Activated CD4-positive, alpha-beta T cell treated with anti-CD3 and anti-CD28 coated beads, Interleukin-2, amount 10 ng/mL, durations not matched to agents 24 days and 14 days (primary cell): ENCODE data around the gene KIAA0513. TPM values are rescaled to one million over a fixed set of nuclear protein-coding genes. Genes with fewer than 3 reads are reported as not detected.
A peak's percentile ranks its signal among the peaks of the same experiment; 100 is the strongest.
"Not testable (repeated sequence)": the region's sequence is repeated elsewhere in the genome, so short reads cannot be mapped to it uniquely, and the experiment has no call there.

Experiments
- DNase-seq: peaks from one replicate; pipeline ENCODE4 v3.0.0; 2022
- H3K27ac Mint-ChIP-seq: one replicate; pipeline ENCODE4 v1.8.0; 2022; ENCODE audit warnings: mild to moderate bottlenecking, mixed read lengths
- H3K27me3 Mint-ChIP-seq: one replicate; pipeline ENCODE4 v1.8.0; 2022; ENCODE audit warnings: mixed read lengths
- H3K36me3 Mint-ChIP-seq: one replicate; pipeline ENCODE4 v1.8.0; 2022; ENCODE audit warnings: low read depth, mild to moderate bottlenecking, mixed read lengths
- H3K4me1 Mint-ChIP-seq: one replicate; pipeline ENCODE4 v1.8.0; 2021; ENCODE audit warnings: mixed read lengths
- H3K4me3 Mint-ChIP-seq: one replicate; pipeline ENCODE4 v1.8.0; 2022; ENCODE audit warnings: mild to moderate bottlenecking, moderate library complexity, mixed read lengths
- H3K9me3 Mint-ChIP-seq: one replicate; pipeline ENCODE4 v1.8.0; 2021; ENCODE audit warnings: mixed read lengths
- intact Hi-C: fragments of 100-400 bp; cut with micrococcal nuclease; formaldehyde crosslinking; loops from one replicate; pipeline ENCODE4 v1.15.1; 2023
- total RNA-seq: library from RNA; stranded (reverse); gene quantifications from 2 replicates; pipeline ENCODE4 v1.2.3, GENCODE V29; 2022

Gene KIAA0513
- total RNA-seq, 1 donor from 2014 or later, result 12.1 TPM

DNA sequence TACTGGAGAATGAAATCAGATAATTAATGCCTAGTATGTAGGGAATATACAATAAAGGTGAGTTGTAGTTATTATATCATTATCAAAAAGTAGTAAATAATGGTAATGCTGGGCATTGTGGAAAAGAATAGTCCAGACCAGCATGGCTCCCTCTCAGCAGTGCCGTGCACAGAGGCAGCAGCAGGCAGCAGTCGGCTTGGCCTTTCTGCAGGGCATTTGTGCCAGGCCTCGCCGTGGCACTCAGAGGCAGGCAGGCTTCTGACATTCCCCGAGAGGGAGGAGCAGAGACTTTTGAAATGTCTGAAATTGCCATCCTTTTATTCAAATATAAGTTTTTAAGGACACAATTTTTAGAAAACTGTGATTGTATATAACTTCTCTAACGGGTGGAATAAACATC lies 15.0 kb downstream of the KIAA0513 start:
- Mint-ChIP-seq H3K4me3 (no peak overlapping the region), H3K27ac (no peak overlapping the region), H3K27me3 (no peaks in the 10 kb centered on the region), H3K36me3 (peaks cover 1% of the 10 kb centered on the region), H3K9me3 (no peaks in the 10 kb centered on the region), H3K4me1 (peaks cover 4% of the 10 kb centered on the region)
- DNase-seq, result no peak
- intact Hi-C loops, result no loop called here

DNA sequence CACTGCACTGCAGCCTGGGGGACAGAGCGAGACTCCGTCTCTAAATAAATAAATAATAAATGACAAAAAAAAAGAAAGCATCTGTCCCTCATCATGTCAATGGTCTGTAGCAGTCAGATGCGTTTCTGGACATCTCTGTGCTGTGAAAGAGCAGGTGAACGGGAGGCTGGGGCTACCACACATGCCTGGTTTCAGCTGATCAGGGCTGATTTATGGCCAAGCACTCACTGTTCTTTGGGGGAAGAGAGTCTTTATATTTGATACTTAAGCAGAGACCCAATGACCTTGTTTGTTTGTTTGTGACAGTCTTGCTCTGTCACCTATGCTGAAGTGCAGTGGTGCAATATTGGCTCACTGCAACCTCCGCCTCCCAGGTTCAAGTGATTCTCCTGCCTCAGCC lies 17.5 kb downstream of the KIAA0513 start:
- no peaks in the 10 kb centered on the region for H3K27me3 Mint-ChIP-seq
- no peak overlapping the region for H3K27ac Mint-ChIP-seq
- intact Hi-C loops, result no loop called here
- H3K4me3 Mint-ChIP-seq, result no peak overlapping the region
- H3K36me3 Mint-ChIP-seq, result peaks cover 1% of the 10 kb centered on the region
- no peaks in the 10 kb centered on the region for H3K9me3 Mint-ChIP-seq
- DNase-seq, result no peak
- H3K4me1 Mint-ChIP-seq, result peaks cover 7% of the 10 kb centered on the region

DNA sequence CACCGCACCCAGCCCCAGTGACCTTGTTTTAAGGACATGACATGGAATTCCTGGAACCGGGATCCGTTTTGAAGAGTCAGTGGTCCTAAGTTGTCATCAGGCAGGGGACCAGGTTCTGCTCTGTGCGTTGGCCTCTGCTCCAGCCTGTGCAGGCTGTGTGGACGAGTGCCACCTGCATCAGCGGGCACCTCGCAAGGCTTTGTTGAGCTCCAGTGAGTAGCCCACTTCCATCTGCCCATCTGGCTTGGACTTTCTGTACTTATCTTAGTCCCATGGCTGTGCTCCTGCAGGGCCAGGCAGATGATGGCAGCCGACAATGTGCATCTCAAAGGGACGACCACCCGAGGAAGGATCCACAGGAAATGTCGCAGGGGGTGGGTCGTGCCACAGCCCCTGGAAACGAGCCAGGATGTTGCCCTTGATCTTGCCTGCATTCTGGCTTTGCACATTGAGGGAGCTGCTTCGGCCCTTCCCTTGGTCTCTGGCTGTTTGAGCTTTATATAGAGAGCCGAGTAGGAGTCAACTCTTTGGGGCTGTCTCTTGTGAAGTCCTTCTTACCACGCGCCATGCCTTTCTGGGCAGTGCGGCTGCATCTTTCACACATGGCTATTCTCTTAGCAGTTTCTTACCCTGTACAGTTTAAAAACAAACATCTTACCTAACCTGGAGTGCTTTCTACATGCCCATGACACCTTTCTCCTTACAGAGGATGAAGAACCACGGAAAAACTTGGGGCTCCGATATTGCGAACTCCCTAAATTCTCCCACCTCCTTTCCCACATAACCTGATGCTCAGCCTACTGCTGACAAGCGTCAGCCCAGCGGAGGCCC lies 18.3 kb downstream of the KIAA0513 start:
- Mint-ChIP-seq H3K4me3 (no peak overlapping the region), H3K36me3 (peaks cover 1% of the 10 kb centered on the region), H3K27ac (no peak overlapping the region), H3K4me1 (peaks cover 9% of the 10 kb centered on the region), H3K27me3 (no peaks in the 10 kb centered on the region), H3K9me3 (no peaks in the 10 kb centered on the region)
- DNase-seq, result no peak
- intact Hi-C loops, result no loop called here

DNA sequence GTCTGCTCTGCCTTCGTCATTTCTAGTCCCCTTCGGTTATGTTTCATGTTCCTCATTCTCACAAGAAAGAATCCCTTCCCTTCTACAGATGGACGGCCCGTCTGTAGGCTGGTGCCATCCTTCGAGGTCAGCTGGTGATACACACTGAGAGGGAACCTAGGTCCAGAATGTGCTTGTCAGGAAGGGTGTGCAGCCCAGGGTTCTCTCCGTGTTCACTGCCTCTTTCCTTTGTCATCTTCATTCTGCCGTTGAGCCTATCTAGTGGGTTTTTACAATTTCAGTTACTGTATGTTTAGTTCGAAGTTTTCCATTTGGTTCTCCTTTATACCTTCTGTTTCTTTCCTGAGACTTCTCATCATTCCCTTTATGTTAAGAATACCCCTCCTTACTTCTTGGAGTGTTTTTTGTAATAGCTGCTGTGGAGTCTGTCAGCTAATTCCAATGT lies 18.9 kb downstream of the KIAA0513 start:
- Mint-ChIP-seq H3K36me3 (peaks cover 1% of the 10 kb centered on the region), H3K9me3 (no peaks in the 10 kb centered on the region), H3K4me1 (peaks cover 9% of the 10 kb centered on the region), H3K4me3 (no peak overlapping the region), H3K27ac (no peak overlapping the region), H3K27me3 (no peaks in the 10 kb centered on the region)
- intact Hi-C loops, result no loop called here
- no peak for DNase-seq

DNA sequence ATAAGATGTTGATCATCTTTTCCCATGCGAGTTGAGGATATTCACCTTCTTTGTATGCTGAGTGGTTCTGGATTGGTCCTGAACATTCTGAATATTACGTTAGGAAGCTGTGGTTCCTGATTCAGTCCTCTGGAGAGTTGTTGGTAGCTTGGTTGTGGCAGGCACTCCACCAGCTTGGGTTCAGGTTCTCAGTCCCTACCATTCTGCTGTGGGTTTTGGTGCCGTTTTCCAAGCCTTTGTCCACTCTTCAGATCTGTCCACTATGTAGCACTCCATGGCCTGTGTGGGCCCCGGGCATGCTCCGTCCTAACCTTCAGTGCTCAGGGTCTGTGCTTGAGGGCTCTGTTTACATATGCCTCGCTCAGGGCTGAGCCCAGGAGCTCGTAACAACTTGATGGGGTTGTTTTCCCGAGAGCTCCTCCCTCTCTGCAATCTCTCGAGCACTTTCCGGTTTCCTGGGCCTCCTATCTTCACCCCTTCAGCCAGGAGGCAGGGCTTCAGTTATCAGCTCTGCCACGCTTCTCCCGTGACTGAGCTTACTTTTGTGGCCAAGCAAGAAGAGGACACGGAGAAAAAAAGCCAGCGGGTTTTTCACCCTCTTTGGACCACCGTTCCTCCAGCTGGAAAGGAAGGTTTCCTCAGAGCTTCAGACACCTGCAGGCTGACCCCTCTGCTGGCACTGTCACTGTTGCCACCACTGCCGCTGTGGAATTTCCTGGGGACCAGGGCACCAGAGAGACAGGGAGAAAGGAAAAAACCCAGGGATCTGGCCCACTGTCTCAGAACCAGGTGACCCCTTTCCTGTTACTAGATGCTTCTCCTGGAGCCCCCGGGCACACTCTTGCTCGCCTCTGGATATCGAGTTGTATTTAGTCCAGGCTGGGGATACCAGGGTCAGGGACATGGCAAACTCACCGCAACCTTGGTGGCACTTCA lies 19.6 kb downstream of the KIAA0513 start:
- no peaks in the 10 kb centered on the region for H3K27me3 Mint-ChIP-seq
- H3K4me1 Mint-ChIP-seq, result peaks cover 9% of the 10 kb centered on the region
- H3K9me3 Mint-ChIP-seq, result no peaks in the 10 kb centered on the region
- peaks cover 1% of the 10 kb centered on the region for H3K36me3 Mint-ChIP-seq
- DNase-seq, result peak; percentile 66
- peak overlapping the region; percentile 62 for H3K4me3 Mint-ChIP-seq
- H3K27ac Mint-ChIP-seq, result peak overlapping the region; percentile 65
- intact Hi-C loops, result no loop called here

DNA sequence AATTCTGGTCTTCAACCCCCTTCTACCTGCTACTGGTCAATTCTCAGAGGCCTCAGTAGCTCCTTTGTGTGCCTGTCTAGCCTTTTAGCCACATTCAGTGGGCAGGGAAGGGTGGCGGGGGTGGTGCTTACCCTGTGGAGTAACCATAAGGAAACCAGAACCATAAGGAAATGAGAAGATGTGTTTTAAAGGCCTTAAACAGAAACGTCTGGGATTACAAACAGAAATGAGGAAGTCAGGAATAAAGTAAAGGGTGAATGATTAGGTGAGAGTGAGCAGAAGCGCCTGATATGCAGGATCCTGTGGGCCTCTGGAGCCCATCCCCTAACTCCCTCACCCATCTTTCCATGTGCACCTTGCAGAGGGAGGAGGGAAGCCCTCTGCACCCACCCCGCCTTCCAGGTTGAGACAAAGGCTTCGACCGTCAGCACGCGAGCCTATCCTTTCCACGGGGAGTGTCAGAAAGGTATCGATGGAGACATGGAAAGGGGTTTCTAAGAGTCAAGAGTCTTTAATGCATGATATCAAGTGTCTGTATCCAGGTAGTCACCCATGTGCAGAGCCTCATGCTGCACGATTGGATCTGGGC lies 20.4 kb downstream of the KIAA0513 start:
- intact Hi-C loops, result no loop called here
- Mint-ChIP-seq H3K27ac (no peak overlapping the region), H3K27me3 (no peaks in the 10 kb centered on the region), H3K4me3 (no peak overlapping the region), H3K4me1 (peaks cover 9% of the 10 kb centered on the region), H3K9me3 (no peaks in the 10 kb centered on the region), H3K36me3 (peaks cover 2% of the 10 kb centered on the region)
- DNase-seq, result no peak

DNA sequence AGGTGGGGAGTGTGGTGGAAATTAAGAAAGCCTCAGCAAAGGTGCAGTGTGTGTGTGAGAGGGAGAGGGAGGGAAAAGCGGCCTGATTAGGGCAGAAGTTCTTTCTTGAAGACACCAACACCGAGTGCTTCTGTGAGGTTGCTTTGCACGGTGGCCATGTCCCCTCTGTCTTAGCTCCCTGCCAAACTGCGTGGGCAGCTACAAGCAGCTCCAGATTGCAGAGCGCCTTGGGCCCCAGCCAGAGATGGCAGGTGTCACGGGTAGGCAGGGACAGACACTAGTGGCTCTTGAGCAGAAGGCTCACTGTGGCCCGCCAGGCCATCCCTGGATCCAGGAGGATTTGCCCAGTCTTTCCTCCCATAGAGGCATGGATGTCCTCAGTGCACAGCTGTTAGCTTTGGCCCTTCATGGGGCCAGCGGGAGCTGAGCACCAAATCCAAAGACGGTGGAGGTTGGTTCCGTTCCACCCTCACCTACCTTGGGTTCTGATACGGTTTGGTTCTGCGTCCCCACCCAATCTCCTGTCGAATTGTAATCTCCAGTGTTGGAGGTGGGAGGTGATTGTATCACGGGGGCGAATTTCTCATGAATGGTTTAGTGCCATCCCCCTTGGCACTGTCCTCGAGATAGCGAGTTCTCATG lies 21.4 kb downstream of the KIAA0513 start:
- Mint-ChIP-seq H3K36me3 (peaks cover 6% of the 10 kb centered on the region), H3K4me3 (no peak overlapping the region), H3K4me1 (peaks cover 9% of the 10 kb centered on the region), H3K9me3 (no peaks in the 10 kb centered on the region), H3K27ac (no peak overlapping the region), H3K27me3 (no peaks in the 10 kb centered on the region)
- DNase-seq, result no peak
- intact Hi-C loops, result no loop called here

DNA sequence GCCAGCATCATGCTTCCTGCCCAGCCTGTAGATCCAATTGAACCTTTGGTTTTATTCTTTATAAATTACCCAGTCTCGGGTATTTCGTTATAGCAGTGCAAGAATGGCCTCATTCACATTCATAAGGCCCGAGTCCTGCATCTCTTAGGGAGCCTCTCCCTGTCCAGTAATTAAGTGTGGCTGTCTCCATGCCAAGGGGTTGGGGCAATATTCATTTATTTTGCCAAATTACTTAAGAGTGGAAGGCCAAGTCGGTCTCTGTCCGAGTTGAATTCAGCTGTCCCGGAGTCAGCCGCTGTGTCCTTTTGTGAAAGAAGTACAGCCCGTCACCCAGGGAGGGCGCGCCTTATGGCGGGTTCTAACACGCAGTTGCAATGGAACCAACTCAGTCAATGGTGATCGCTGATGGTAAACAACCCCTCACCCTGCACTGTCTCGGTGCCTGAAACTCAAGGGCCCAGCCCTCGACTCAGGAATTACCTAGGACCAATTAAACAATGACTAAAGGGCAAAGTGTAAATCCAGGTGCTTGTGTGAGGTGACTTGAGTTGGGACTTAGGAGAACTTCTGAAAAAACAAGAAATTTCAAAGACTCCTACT lies 22.2 kb downstream of the KIAA0513 start:
- Mint-ChIP-seq H3K9me3 (no peaks in the 10 kb centered on the region), H3K27ac (no peak overlapping the region), H3K27me3 (no peaks in the 10 kb centered on the region), H3K4me3 (no peak overlapping the region), H3K4me1 (peaks cover 10% of the 10 kb centered on the region), H3K36me3 (peaks cover 5% of the 10 kb centered on the region)
- intact Hi-C loops, result no loop called here
- no peak for DNase-seq

DNA sequence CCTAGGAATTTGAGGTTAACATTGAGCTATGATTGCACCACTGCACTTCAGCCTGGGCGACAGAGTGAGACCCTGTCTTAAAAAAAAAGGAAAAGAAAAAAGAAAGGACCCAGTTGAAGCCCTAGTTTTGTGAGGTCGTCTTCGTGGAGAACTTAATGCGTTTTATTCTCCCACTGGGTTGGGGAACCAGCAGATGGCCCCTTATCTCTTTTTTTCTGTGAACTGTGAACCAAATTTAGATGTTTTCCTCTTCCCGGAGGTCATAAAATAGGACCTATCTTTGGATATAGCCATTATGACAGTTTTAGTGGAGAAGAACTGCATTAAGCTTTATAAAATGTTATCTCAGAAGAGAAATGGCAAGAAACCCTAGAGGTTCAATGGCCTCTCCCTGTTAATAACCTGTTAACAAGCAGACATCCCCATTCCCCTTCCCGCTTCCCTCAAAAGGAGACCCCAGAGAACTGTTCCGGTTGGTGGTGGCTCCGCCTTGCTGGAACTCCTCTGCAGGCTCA lies 23.5 kb downstream of the KIAA0513 start:
- DNase-seq, result no peak
- H3K27ac Mint-ChIP-seq, result no peak overlapping the region
- H3K4me1 Mint-ChIP-seq, result peaks cover 23% of the 10 kb centered on the region
- H3K9me3 Mint-ChIP-seq, result no peaks in the 10 kb centered on the region
- intact Hi-C loops, result no loop called here
- H3K27me3 Mint-ChIP-seq, result no peaks in the 10 kb centered on the region
- H3K4me3 Mint-ChIP-seq, result no peak overlapping the region
- H3K36me3 Mint-ChIP-seq, result peaks cover 5% of the 10 kb centered on the region

DNA sequence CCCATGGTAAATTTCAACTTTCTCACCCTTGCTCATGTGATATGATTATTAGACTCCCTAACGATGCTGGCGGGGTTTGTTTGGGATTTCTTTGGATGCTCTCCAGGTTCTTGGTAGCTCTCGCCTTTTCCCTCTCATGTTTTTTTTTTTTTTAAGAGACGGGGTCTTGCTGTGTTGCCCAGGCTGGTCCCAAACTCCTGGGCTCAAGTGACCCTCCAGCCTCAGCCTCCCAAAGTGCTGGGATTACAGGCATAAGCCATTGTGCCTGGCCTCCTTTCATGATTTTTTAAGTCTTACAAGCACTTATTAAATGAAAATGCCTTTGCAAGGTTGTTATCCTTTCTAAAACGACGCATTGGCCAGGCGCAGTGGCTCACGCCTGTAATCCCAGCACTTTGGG lies 24.1 kb downstream of the KIAA0513 start:
- Mint-ChIP-seq H3K36me3 (peaks cover 5% of the 10 kb centered on the region), H3K9me3 (no peaks in the 10 kb centered on the region), H3K27ac (no peak overlapping the region), H3K4me3 (no peak overlapping the region), H3K27me3 (no peaks in the 10 kb centered on the region), H3K4me1 (peaks cover 29% of the 10 kb centered on the region)
- no peak for DNase-seq
- intact Hi-C loops, result no loop called here

DNA sequence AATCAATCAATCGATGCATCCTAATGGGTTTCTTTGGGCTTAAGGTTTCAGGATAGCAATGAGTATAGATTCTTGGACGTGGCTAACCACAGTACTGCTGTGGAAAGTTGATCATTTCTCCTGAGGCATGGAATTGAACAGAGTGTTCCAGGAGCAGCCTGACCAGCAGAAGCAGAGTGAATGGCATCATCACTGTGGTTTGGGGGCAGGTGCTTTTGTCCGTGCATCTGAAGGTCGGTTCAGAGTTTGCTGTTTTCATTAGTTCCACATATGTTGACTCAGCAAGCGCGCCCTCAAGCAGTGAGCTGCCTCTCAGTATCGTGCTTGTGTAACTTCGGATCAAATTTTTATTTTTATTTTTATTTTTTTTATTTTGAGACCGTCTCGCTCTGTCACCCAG lies 24.9 kb downstream of the KIAA0513 start:
- Mint-ChIP-seq H3K4me1 (peaks cover 34% of the 10 kb centered on the region), H3K4me3 (no peak overlapping the region), H3K27ac (no peak overlapping the region), H3K9me3 (no peaks in the 10 kb centered on the region), H3K36me3 (peaks cover 5% of the 10 kb centered on the region), H3K27me3 (no peaks in the 10 kb centered on the region)
- DNase-seq, result no peak
- intact Hi-C loops, result no loop called here

DNA sequence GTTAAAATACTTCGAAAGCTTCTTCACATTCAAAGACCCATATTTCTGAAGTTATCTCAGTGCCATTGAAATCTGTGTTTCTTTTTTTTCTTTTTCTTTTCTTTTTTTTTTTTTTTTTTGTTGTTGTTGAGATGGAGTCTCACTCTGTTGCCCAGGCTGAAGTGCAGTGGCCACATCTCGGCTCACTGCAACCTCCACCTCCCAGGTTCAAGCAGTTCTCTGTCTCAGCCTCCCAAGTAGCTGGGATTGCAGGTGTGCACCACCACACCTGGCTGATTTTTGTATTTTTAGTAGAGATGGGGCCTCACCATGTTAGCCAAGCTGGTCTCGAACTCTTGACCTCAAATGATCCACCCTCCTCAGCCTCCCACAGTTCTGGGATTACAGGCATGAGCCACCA lies 26.7 kb downstream of the KIAA0513 start:
- H3K36me3 Mint-ChIP-seq, H3K4me3 Mint-ChIP-seq, H3K27me3 Mint-ChIP-seq, intact Hi-C loops, DNase-seq, H3K9me3 Mint-ChIP-seq, H3K27ac Mint-ChIP-seq: not testable (repeated sequence)
- H3K4me1 Mint-ChIP-seq, result peaks cover 35% of the 10 kb centered on the region

DNA sequence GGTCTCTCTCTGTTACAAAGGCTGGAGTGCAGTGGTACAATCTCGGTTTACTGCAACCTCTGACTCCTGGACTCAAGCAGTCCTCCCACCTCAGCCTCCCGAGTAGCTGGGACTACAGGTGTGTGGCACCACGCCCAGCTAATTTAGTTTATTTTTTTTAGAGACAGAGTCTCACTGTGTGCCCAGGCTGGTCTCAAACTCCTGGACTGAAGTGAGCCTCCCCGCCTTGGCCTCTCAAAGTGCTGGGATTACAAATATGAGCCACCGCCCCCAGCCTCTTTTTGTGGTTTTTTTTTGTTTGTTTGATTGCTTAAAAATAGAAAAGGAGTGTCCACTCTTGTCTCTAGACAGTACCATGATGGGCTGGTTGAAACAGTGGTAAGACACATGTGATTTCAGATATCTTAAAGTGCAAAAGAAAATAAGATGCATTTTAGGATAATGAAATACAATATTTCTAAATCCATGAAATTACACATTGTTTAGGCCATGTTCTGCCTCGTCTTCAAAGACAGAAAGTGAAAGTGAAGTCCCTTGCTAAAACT lies 27.4 kb downstream of the KIAA0513 start:
- no peaks in the 10 kb centered on the region for H3K27me3 Mint-ChIP-seq
- H3K9me3 Mint-ChIP-seq, result no peaks in the 10 kb centered on the region
- peak overlapping the region; percentile 93 for H3K27ac Mint-ChIP-seq
- H3K4me3 Mint-ChIP-seq, result peak overlapping the region; percentile 71
- H3K4me1 Mint-ChIP-seq, result peaks cover 37% of the 10 kb centered on the region
- H3K36me3 Mint-ChIP-seq, result peaks cover 9% of the 10 kb centered on the region
- DNase-seq, result peak; percentile 61
- intact Hi-C loops, result loop anchor here (1.0 kb wide), 3 partner anchors 26 to 44 kb away; partner anchors contain the start of gene ZDHHC7
